Frontal cortex (tissue), 4 donors: Measurements from ENCODE around the gene FAM241B. TPM values are rescaled to one million over a fixed set of nuclear protein-coding genes. Genes with fewer than 3 reads are reported as not detected.

ENCODE experiments used
- DNase-seq, 2 donors: peaks; one replicate each; pipeline ENCODE4 v3.0.0; 2012; ENCODE audit warnings: low spot score in 2 of 2
- FAIRE-seq: peaks from 2 replicates; lab custom pipeline; 2012; peaks lifted over from hg19 to GRCh38; lab: Jason Lieb, UNC
- total RNA-seq: library from RNA; depleted of rRNA; stranded (reverse); fragments of >200 nt; gene quantifications from one replicate; pipeline ENCODE4 v1.2.3, GENCODE V29; 2014
- donor health status: control.
- donor health status: control.
- donor health status: control.

The FAM241B gene
- total RNA-seq: 13.9 TPM

GRCh38 chr10:69629897-69630650 lies at the start of gene FAM241B:
FAM241B (plus strand) TSS chr10:69630247; CDS start chr10:69631744, 1,497 bp downstream.
- DNase-seq (peak; percentile 81 to 86), FAIRE-seq (no peak)

GRCh38 chr10:69580435-69580834 lies 49.6 kb upstream of the FAM241B start:
- no peak for FAIRE-seq

GRCh38 chr10:69583106-69583505 lies 46.9 kb upstream of the FAM241B start:
- DNase-seq (no peak), FAIRE-seq (no peak)

More at GRCh38 chr10:69580435-69580834, 49.6 kb upstream of the FAM241B start:
- DNase-seq: no peak

GRCh38 chr10:69584624-69585023 lies 45.4 kb upstream of the FAM241B start:
- no peak for DNase-seq
- no peak for FAIRE-seq

- no peak for FAIRE-seq
- DNase-seq: no peak
These were observed 41.7 kb upstream of the FAM241B start for GRCh38 chr10:69588358-69588757.

- FAIRE-seq (no peak), DNase-seq (no peak)
These were observed 29.2 kb upstream of the FAM241B start for GRCh38 chr10:69600761-69601330.

- no peak for DNase-seq
- no peak for FAIRE-seq
These were observed 21.0 kb upstream of the FAM241B start for GRCh38 chr10:69609077-69609476.

GRCh38 chr10:69612760-69613159 lies 17.3 kb upstream of the FAM241B start:
- FAIRE-seq (no peak), DNase-seq (no peak)

GRCh38 chr10:69614130-69614529 lies 15.9 kb upstream of the FAM241B start:
- DNase-seq (no peak), FAIRE-seq (no peak)

GRCh38 chr10:69616358-69616757 lies 13.7 kb upstream of the FAM241B start:
- no peak for DNase-seq
- FAIRE-seq: no peak

- DNase-seq: no peak
- no peak for FAIRE-seq
These were observed 11.3 kb upstream of the FAM241B start for GRCh38 chr10:69618746-69619145.

- FAIRE-seq (no peak), DNase-seq (no peak)
These were observed 10.4 kb upstream of the FAM241B start for GRCh38 chr10:69619626-69620025.

- DNase-seq: no peak
- no peak for FAIRE-seq
These were observed 9.4 kb upstream of the FAM241B start for GRCh38 chr10:69620625-69621024.

GRCh38 chr10:69624245-69624786 lies 5.7 kb upstream of the FAM241B start:
- FAIRE-seq (peak; percentile 26), DNase-seq (no peak)

- FAIRE-seq: no peak
- no peak for DNase-seq
These were observed 3.2 kb upstream of the FAM241B start for GRCh38 chr10:69626826-69627225.

GRCh38 chr10:69628891-69629290 lies 1.2 kb upstream of the FAM241B start:
- no peak for FAIRE-seq

GRCh38 chr10:69629519-69629896 lies 539 bp upstream of the FAM241B start:
- FAIRE-seq: no peak

More at GRCh38 chr10:69628891-69629290, 1.2 kb upstream of the FAM241B start:
- no peak for DNase-seq

GRCh38 chr10:69630651-69631400 lies 779 bp downstream of the FAM241B start:
- no peak for FAIRE-seq
- DNase-seq: no peak

More at GRCh38 chr10:69629519-69629896, 539 bp upstream of the FAM241B start:
- no peak for DNase-seq

GRCh38 chr10:69631566-69631965 lies 1.5 kb downstream of the FAM241B start:
- DNase-seq (no peak), FAIRE-seq (no peak)

- no peak for DNase-seq
- no peak for FAIRE-seq
These were observed 2.6 kb downstream of the FAM241B start for GRCh38 chr10:69632516-69633199.
